GM18498 (cell line): Measurements from ENCODE around the gene MTRFR.

ENCODE experiments used
- ATAC-seq: cut with Tn5 transposase; IDR thresholded peaks from one replicate; pipeline ENCODE4 v1.9.1; 2021; ENCODE audit warnings: mild to moderate bottlenecking, moderate library complexity; ENCODE audit not compliant: unreplicated experiment

MTRFR gene

DNA sequence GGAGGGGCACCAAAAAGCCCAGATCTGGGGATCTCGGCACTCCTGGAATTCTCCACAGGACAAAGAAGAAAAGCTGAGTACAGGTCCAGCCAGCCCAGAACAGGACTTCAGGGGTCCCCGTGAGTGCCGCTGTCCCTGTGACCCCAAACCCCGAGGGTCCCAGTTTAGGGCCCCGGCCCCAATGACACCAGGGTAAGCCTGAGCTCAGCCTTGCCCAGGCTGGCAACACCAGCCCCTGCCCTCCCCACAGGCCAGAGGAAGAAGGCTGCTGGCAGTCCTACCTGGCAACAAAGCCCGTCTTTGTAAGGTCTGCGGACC, 36.6 kb downstream of the MTRFR start:
- ATAC-seq = no peak

DNA sequence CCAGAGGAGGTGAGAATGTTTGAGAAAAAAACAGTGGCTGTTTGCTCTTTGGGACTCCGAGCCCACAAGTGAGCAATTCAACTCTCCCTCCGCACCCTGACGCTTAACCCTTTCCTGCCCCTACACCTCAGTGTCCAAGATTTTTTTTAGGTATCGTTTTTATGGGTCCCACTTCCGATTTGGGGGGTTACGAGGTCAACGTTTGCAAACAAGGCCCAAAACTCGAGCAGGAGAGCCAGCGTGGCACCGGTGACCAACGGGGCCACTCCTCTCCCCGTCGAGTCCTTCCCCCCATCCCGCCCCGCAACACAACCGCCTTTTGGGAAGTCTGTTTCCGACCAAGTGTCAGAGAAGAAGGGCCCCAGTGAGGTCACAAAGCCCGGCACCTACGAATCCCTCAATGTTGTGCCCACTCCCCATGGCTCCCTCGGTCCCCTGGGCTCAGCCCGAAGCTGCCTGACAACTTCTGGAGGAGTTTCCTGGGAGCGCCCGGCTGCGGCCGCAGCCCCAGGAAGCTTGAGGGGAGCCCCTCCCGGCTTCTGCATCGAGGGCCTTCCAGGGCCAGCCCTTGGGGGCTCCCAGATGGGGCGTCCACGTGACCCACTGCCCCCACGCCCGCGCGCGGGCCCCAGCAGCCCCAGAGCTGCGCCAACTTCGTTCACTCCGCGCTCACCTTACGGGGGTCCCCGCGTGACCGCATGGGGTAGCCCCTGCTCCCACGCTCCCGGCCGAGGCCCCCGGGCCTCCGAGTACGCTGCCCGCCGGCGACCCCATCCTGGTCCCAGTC, 37.2 kb downstream of the MTRFR start:
- peak; percentile 11 for ATAC-seq

DNA sequence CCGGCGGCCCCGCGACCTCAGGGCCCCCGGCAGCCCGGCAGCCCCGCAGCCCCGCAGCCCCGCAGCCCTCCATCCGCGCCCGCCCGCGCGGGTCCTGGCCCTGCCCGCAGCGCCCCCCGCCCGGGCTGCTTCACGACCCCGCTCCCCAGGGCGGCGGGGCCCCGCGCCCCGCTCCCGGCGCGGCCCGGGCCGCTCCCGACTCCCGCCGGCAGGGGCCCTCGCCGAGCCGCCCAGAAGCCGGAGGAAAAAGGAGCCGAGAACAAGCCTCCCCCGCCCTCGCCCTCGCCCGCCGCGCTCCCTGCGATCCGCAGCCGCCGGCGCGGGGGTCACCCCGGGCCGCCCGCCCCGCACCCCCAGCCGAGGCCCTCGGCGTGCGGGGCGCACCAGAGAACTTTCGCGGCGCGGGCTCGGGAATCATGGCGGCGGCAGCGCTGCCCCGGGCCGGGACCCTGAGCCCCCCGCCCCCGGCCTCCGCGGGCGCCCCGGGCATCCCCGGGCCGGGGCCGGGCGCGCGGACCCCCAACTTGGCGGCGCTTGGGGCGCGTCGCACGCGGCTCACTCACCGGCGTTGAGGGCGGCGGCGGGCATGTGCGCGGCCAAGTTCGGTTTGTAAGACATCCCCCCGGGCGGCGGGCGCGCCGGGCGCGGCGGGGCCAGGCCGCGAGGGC, 37.9 kb downstream of the MTRFR start:
- peak; percentile 66 for ATAC-seq

DNA sequence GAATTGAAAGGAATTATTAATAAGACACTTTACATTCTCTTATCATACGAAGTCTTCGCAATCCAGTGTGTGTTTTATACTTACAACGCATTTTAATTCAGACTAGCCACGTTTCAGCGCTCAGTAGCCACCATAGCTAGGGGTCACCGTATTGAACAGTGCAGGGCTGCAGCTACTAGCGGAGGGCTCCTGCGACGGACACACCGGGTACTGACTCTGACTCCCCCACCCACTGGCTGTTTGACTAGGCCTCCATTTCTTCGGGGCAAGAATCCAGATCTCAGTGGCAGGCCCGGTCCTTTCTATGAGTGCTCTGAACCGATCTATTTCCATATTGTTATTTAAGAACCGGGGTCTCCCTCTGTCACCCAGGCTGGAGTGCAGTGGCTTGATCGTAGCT, 39.9 kb downstream of the MTRFR start:
- no peak for ATAC-seq

GRCh38 chr12:123278101-123278627, 44.9 kb downstream of the MTRFR start:
- peak; percentile 79 for ATAC-seq

- ATAC-seq = no peak
Measured at GRCh38 chr12:123280971-123281370, 47.7 kb downstream of the MTRFR start.

GRCh38 chr12:123282111-123282510, 48.9 kb downstream of the MTRFR start:
- no peak for ATAC-seq

DNA sequence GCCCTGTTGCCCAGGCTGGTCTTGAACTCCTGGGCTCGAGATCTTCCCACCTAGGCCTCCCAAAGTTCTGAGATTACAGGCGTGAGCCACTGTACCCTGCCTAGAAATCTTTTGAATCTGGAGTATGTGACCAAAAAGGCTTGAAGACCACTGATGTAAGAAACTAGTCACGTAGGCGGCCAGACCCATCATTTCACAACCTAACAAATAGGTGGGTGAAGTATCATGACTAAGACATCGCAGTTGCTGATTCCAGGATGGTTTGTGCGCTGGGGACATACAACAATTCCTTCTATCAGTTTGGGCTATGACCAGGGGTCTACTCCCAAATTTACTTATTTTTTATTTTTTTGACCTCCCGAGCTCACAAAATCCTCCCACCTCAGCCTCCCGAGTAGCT, 50.2 kb downstream of the MTRFR start:
- ATAC-seq = no peak

GRCh38 chr12:123284669-123285068, 51.4 kb downstream of the MTRFR start:
- no peak for ATAC-seq

DNA sequence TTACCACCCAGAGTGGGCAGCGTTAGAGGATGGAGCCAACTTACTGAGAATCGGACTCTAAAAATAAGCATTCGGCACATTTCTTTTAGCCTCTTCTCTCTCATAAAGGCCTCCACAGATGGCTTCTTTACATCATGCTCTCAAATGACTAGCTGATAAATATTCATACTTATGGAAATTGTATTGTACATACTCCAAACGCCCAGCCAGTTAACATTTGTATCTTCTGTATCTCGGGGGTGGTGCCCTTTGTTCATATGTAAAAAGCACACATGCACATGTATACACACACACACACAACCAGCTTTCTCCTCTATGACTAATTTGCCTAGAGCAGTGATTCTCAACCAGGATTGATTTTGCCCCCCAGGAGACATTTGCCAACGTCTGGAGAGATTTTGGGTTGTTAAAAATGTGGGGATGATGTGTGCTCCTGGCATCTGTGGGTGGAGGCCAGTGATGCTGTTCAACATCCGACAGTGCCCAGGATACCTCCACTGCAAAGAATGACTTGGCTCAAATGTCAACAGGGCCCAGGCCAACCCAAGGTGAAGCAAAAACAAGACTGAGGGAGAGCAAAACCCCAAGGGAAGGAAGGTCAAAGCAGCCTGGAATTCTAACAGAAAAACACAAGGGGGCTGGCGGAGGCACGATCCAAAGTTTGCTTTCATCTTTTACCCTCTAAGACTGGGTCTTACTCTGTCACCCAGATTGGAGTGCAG, 53.6 kb downstream of the MTRFR start:
- no peak for ATAC-seq

DNA sequence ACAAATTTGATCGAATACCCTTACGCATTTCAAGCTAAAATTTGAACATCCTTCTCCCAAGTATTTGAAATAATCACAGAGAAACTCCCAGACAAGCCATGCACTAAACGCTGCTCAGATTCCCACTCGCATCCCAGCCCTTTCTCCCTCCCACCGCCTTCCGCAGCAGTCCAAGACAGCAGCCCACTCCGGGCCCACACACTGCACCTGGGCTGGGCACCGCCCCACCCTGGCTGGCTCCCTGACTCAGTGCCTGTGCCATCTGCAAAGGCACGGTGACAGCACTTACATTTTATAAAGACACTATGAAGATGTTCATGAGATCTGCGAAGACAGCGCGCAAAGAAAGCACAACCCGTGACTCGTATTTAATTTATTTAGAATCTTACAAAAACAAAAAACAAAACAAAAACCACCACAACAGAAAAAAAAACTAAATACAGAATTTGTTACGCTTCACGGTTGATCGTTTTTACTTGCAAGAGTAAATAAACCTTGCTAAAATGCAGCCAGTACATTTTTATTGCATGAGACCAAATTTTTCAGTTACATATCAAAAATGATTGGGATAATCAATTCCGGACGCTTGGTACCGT, 55.6 kb downstream of the MTRFR start:
- no peak for ATAC-seq

DNA sequence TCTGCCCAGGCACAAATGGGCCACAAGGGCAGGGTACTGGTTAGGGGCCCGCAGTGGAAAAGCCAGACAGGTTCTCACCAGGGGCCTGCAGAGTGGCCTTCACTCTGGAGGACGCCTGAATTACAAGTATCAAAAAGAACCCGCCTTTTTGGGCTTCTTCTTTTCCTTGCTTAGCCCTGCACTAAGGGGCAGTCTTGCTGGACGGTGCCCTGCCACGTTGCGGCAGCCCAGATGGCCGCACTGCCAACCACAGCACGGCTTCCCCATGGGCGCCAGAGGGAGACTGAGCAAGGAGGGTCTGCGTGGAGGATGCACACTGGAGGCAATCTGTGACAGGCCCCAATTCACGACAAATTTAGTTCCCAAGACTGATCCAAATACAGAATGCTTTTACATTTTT, 56.7 kb downstream of the MTRFR start:
- no peak for ATAC-seq

DNA sequence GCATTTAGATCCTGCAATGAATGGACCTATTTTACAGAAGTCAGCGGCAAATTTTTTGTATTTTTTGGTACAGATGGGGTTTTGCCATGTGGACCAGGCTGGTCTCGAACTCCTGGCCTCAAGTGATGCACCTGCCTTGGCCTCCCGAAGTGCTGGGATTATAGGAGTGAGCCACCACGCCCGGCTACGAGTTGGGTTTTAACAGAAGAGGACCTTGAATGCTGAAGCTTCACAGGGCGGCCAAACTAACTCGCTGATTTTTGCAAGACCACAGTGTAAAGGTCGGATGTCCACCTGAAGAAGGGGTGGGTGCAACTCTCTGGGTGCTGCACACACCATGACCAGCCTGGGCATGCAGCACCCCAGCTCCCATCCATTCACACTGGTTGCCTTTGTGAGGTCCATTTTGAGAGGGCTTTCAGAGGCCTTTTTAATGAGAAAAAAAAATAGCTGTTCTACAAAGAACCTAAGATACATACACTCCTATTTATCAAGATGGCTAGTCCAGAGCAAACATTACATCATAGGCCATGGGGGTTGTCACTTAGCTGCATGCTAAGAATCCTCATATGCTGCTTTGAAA, 60.0 kb downstream of the MTRFR start:
- ATAC-seq = no peak

- ATAC-seq = no peak
Measured at GRCh38 chr12:123305136-123305535, 71.9 kb downstream of the MTRFR start.

DNA sequence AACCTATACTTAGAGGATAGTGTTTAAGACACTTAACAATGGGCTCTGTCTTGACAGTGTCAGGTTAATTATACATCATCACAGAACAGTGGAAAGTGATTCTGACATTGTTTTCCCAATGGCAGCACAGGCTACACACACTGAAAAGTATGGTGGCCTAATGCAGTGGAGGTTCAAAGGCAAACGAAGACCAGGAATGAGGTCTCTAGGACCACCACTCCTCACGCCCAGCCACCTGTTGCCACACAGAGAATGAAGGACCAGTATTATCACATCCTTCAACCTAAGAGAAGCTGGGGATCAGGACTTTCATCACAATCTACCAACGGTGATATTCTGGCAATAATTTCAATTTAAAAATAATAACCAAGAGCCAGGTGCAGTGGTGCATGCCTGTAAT, 73.0 kb downstream of the MTRFR start:
- ATAC-seq = no peak
